Measurements from ENCODE around the gene ADORA1.
A peak's percentile ranks its signal among the peaks of the same experiment; 100 is the strongest.

ADORA1 gene

DNA sequence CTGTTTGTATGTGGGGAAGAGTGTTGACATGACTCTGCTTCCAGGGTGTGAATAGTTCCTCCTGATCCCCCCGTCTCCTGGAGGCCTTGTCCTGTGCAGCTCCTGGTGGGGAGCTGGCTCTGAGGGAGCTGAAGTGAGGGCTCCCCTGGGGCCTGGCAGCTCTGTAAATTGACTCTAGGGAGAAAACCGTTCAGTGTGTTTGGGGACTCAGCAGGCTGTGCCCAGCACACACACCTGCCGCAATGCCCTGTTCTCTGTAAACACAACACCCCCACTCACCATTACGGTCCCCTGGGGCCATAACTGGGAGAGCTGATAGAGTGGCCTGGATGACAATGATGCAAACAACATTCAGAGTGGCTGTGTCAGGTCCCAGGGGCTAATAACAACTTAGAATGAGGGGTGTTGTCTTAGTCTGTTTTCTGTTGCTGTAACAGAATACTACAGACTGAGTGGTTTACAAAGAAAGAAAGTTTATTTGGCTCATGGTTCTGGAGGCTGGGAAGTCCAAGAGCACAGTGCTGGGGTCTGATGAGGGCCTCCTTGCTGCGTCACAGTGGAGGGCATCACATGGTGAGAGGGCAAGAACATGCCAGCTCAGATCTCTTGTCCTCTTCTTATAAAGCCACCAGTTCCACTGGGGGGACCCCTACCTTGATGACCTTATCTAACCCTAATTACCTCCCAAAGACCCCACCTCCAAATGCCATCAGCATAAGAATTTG, 15.3 kb downstream of the ADORA1 start:
- DNase-seq, result no peak

DNA sequence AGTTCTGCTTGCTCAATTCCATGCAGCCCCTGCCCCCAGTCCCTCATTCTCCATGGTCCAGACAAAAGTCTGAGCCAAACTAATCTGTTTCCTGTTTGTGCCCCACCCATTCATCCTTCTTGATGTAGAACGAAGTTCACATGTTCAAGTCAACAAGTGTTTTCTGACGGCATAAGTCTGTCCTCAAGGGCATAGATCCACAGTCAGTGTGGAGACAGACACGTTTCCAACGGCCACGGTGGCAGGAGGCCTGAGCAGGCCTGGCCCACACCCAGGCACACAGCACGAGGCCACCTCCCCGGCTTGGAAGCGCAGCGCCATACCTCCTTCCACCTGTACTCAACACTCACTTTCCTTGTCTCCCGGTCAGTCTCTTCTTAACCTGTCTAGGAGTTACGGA, 16.1 kb downstream of the ADORA1 start:
- no peak for DNase-seq

DNA sequence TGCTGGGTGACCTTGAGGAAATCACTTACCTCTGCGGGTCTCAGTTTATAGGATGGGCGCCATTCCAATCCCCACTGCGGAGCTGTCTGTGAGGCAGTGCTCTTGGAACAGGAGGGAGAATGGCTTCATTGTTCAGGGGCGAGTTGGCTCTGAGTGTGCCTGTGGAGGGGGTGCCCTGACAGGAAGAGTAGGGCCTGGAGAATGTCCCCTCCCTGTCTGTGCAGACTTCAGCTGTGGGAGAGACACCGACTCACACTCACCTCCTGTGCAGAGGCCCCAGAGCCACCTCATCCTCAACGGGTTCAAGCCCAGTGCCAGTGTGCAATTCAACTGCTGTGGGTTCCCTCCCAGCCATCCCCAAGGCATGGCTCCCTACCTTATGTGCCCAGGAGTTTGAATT, 17.1 kb downstream of the ADORA1 start:
- DNase-seq, result no peak

DNA sequence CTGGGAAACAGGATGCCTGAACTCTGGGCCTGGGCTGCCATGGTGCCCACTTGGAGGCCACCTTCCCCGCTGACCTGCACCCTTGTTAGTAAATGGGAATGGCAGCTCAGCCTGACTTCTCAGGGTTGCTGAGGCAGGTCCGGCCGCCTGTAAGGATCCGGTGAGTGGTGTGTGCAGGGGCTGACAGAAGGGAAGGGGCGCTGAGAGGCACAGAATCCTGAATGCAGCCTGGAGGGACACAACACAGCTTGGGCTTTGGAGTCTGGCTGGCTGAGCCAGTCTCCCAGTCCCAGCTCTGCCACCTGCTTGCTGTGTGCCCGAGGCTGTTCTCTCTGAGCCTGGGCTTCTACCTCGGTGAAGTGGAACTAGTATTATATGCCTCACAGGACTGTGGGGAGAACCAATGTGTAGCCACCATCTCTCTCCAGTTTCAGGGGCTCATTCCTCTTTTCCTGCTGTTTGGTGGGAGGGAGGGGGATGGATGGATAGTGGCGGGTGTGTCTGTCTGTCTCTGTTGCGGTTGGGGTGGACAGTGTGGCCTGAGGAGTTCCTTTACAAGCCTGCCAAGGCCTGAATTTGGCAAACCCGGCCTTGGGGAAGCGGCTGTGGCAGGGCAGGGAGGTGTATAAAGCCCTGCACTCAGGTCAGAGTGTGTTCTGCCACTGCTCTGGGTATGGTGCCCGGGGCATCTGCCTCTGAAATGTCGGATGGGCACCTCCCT, 18.0 kb downstream of the ADORA1 start:
- DNase-seq, result no peak

DNA sequence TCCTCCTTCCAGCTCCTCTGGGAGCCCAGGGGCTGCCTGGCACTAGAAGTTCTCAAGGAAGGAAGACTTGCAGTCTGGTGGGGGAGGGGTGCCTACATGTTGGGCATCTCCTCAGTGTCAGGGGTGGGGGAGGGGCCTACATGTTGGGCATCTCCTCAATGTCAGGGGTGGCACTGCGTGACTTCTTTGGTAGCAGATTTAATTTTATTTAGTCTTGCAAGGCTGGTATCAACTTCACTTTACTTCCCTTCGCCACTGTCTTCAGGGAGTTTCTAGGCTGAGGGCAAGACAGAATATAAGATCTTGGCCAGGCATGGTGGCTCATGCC, 18.5 kb downstream of the ADORA1 start:
- no peak for DNase-seq

DNA sequence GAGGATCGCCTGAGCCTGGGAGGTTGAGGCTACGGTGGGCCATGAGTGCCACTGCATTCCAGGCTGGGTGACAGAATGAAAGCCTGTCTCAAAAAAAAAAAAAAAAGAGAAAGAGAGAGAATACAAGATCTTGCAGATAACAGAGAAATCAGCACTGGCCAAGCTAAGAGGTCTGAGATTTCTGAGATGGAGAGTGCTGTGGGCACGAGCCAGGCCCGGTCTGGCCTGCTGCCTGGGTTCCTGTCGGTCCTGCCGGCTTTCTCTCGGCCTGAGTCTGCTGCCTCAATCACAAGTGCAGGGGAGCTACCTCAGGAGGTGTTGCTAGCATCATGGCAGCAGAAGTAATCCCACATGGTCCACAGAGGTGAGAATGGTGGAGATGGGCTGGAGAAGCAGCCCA, 19.0 kb downstream of the ADORA1 start:
- no peak for DNase-seq

DNA sequence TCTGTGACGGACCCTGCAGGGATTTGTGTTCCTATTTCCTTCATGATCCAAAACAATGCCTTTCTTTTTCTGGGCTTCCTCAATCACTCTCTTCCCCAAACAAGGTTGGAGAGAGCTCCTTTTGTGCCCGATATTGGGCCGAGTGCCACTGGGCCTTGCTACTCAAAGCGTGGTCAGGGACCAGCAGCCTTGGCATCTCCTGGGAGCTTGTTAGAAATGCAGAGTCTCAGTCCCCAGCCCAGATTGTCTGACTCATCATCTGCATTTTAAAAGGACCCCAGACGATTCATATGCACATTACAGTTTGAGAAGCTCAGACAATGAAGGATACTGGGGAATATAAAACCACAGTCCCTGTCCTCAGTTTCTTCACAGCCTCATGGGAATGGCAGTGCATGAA, 19.9 kb downstream of the ADORA1 start:
- no peak for DNase-seq

DNA sequence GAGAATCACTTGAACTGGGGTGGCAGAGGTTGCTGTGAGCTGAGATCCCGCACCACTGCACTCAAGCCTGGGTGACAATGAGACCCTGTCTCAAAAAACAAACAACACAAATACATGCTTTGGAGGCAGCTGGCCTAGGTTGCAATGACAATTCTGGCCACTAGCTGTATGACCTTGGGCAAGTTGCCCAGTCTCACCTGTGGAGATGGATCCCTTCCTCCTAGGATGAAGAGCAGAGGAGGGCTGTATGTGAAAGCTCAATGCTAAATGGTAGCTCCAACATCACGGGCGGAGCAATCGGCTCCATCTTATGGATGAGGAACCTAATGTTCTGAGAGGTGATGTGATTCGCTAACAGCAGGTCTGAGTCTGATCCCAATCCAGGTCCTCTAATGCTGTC, 20.6 kb downstream of the ADORA1 start:
- no peak for DNase-seq

DNA sequence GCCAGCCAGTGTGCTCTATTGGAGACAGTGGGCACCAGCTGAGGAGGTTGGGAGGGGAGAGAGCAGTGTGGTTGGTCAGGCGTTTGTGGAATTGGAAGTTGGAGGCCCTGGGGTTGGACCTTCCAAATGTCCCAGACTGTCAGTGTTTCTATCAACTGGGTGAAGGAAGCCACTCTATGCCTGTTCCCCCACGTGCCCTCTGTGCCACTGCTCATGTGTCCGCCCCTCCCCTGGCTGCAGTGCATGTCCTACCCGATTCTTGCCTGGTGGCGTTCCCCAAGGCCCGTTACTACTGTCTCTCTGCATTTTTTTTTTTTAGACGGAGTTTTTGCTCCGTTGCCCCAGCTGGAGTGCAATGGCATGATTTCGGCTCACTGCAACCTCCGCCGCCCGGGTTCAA, 21.1 kb downstream of the ADORA1 start:
- no peak for DNase-seq

DNA sequence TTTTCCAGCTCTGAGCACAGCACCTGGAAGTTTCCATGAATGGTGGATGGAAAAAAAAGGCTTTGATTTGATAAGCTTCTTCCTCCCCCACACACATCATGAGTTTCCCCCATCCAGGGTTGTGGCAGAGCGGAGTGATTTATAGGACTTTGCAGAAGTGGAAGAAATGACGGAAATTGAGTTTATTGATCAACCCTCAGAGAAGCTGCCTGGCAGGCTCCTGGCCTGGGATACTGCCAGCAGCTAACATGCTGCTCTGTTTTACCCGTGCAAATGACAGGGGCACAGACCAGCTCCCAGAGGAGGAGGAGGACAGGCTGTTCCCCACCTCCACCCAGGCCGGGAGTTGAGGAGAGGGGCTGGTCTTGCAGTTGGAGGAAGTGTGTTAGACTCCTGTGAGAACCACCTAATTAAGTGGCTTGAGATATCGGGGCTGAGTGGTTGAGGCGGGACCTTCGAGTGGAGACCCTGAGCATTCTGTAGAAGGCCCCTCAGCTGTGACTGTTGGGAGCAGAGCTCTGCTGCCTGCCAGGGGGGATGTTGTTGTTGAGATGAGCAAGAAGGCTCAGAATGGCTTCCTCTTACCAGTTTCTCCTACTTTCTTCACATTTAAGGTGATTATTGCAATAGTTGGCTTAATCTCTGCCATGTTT, 21.8 kb downstream of the ADORA1 start:
- DNase-seq, result peak; percentile 22

DNA sequence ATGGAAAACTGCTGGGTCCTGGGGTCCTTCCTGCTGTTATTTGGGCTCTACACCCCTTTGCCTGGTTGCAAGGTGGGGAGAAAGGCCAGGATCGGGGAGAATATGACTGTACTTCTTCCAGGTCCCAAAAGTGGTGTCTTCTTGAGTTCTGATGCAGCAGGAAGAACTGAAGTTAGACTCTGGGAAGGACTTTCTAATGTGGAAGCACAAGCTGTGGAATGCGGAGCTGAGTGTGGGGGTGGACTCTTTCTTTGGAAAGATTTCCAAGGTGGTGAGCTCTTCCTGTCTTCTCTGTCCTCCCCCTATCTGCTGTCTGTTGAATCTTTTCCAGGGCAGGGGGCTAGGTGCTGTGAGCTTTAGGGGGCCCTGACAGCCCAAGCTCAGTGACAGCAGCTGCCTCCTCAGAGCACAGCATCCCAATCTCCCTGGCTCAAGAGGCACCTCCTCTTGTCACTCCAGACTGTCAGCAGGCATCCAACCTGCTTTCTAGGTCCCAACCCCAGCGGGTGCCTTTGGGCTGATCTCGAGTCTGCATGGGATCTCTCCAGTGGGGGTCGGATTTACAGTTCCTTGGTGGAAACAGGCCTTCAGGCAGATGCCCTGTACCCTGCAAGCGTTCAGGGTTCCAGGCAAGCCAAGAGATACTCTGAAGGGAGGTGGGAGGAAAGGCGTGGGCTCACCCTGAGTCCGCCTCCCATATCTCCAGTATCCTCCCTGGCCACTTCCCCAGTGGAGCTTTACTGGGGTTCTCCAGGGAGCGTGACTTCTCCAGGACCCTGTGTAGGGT, 23.2 kb downstream of the ADORA1 start:
- DNase-seq, result no peak

DNA sequence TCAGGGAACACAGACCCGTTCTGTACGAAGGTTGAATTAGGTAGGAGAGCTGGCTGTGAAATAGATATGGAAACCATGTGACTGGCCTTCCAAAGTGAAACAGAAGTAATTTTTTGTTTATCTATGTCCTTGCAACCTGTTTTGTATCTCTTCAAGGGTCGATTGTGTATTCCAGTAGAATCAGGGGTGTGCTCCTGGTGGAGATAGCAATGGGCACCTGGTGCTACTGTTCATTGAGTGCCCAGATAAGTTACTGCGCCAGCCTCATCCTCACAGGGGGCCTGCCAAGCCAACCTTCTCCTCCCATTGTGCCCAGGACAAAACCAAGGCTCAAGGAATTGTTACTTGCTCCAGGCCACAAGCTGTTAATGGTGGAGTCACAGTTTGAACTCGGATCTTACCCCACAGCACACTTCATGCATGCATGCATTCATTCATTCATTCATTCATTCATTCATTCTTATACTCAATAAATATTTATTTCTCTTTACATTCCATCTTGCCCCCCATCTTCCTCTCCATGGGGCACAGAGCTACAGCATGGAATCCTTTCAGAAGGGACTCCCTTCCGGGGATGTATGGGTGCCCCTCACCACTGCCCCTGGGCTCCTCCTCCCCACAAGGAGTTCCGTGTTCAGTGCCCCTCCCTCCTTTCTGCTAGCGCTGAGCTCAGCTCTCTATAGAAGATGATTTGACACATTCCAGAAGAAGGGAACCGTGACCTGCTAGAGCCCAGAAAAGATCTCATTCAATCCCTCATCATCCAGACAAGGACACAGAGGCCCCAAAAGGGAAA, 24.0 kb downstream of the ADORA1 start:
- no peak for DNase-seq

DNA sequence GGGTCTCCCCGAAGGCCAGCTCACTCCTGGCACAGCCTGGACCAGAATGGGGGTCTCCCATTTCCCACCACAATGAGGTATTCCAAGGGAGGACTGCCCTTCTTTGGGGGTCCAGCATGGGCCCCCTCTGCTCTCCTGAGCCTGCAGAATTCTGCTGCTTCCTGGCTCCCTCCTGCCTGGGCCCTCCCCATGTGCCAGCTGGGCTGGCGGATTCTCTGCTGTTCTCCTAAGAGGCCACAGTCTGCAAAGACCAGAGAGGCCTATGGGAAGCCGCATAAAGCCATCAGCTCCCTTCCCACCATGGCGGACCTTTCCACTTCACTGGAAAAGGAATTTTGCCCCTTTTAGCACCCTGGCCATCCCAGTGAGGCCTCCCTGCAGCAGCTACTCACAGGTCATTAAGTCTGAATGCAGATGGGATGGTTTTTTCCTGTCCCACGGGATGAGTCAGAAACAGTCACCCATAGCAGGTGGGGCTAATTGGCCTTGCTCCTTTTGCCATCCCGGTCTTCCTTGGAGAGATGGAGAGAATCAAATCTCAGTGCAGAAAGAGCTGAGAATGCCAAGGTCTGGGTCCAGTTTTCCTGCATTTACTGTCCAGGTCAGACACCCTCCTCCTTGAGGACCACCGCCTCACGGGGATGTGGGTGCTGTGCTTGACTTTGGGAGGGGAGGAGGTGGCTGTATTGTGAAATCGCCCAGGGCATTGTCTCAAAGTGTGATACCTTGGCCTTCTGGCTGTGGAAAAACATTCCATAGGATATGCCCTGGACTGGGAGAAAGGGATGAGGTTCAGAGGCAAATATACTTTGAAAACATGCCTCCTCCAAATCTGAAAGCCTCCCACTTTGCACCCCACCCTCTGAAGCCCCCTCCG, 24.9 kb downstream of the ADORA1 start:
- DNase-seq, result no peak

DNA sequence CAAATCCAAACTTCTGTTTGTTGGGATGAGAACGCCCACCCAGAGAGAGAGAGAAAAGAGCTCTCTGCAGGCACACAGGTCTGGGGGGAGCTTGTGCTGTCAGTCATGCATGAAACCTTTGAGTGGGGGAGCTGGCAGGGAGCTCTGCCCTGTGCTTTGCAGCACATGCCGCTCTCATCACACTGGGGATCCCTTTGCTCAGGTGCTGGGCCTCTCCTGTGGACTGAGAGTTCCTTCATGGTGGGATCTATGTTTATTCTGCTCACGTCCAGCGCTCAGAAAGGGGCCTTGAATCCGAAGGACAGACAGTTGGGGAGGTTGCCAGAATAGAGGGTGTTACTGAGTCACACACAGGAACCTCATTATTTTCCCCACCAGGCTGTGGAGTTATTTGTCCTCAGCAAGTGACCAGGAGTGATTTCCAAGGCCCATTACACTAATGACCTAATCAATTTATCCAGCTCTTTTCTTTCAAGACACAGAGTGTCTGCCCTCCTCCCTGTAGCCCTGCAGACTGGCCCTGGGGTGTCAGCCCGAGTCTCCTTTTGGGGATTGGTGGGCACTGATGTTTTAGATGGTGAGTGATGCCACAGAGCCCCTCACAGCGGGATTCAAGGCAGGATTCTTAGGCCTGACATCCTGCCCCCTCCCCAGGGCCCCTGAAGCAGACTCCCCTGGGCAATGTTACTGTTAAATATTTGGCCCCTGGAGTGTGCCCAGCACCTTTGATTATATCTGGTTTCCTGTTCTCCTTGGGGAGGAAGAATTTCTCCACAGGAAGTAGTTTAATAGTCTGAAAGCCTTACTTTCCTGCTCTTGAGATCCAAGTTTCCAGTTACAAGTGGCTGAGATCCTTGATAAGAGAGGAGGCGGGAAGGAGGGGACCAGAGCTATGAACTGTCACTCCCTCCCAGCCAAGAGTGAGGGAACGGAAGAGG, 25.8 kb downstream of the ADORA1 start:
- no peak for DNase-seq

DNA sequence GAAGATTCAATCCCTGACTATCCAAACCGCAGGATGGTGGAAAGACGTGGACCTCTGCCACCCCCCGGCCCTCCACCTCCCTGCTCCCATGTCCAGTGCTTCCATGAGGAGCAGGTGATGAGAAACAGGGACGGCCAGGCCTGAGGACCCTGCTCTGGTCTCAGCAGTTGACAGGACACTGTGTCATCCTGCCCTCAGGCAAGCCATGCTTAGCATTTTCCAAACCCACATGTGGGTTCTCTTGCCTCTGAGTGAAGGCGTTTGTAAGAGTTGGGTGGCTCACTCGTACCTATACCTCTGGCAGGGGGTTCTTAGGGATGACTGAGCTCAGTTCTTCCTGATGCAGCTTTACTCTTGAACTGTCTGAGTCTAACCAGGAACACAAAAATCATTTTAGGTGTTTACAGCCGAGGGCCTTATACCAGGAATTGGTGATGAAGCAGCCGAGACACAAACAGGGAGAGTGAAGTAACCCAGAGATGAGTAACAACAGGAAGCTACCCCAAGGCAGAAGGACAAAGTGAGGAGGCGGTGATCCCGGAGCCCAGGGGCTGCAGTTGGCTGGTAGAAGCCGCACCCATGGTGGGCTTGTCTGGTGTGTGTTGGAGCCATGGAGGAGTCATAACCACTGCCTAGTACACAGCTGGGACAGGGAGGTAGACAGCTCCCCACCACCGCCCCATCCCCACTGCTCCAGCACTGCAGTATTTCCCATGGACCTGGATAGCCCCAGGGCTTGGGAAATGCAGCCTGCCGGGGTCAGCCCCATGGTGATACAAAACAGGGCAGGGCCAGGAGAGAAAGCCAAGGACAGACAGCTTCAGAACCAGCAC, 26.7 kb downstream of the ADORA1 start:
- peak; percentile 31 for DNase-seq

DNA sequence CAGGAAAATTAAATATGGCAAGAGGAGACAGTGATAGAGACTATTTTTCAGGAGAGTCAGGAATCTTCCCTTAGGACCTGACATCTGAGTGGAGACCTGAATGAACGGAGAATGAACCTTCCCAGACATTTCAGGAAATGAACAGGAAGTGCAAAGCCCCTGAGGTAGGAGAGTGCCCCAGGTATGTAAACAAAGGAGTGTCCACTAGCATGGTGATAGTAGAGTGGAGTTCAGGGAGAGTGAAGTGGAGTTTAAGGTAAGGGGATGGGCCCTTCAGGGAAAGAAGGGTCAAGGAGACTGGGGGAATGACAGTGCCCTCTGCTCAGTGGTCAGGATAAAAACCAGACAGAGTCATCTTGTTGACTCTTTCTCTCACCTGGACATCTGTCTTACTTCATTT, 28.8 kb downstream of the ADORA1 start:
- DNase-seq, result no peak

DNA sequence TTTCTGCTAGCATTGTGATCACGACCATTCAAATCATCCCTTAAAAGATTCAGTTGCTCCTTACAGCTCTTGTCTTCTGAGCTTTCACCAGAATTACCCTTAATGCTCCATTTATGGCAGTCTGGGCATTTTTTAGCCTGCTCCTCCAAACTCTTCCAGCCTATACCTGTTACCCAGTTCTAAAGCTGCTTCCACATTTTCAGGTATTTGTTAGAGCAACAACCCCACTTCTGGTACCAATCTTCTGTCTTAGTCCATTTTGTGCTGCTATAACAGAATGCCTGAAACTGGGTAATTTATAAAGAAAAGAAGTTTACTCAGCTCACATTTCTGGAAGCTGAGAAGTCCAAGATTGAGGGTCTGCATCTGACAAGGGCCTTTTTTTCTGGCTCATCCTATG, 30.9 kb downstream of the ADORA1 start:
- DNase-seq, result no peak

DNA sequence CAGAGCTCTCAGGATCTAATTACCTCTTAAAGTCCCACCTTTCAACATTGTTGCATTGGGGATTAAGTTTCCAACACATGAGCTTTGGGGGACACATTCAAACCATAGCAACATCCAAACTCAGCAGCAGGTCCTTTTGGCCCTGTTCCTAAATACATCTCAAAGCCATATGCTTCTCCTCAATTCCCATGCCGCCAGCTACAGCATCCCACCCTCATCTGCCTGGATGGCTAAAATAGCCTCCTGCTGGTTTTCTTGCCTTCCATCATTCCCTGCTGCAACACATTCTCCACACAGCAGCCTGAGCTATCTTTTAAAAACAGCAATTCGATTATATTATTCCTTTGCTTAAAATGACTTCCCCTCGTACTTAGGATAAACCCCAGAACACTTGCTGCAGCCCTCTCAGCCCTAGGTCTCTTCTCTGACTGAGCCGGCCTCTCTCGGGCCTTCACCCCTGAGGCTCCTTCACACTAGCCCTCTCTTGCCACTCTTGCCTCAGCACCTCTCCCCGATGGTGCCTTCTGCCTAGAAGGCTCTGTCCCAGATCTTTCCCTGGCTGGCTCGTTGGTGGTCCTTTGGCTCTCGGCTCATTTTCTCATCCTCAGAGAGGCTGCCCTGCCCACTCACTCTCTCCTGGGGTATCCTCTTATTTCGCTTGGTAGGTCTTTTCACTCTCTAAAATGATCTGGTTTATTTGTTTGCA, 31.6 kb downstream of the ADORA1 start:
- DNase-seq, result no peak

DNA sequence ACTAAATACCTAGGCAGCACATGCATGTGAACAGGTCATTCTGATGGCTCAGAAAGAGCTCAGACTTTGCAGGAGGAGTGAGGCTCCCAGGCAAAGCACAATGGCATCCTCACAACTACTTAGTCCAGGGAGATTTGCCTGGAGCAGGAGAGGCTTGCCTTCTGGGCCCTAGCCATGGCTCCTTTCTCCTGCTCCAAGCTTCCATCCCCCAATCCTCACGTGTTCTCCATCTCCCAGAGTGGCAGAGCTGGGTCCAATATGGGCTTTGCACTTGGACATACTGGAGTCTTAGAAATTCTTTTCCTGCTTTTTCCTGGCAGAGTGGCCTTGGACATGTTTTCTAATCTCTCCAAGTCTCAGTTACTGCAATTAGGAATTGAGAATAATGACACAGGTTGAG, 32.3 kb downstream of the ADORA1 start:
- no peak for DNase-seq

Measured in MV-4-11 (cell line).